Small intestine (tissue), 7 donors: Measurements from ENCODE around the gene FAM241B. TPM values are rescaled to one million over a fixed set of nuclear protein-coding genes. Genes with fewer than 3 reads are reported as not detected.
A peak's percentile ranks its signal among the peaks of the same experiment; 100 is the strongest.

Source experiments
- DNase-seq, 2 donors: peaks; one replicate each; pipeline versions ENCODE4 v3.0.0 to v3.0.0-alpha.2; 2013
- FAIRE-seq: peaks from 2 replicates; lab custom pipeline; 2012; peaks lifted over from hg19 to GRCh38; lab: Jason Lieb, UNC
- H3K27ac ChIP-seq, 3 donors: one replicate each; pipeline ENCODE4 v1.5.1; 2013; ENCODE audit warnings: low read length in 2 of 3, mild to moderate bottlenecking in 2 of 3, control low read depth in 1 of 3, inconsistent platforms in 1 of 3, low read depth in 1 of 3, moderate library complexity in 1 of 3
- H3K27me3 ChIP-seq, 3 donors: one replicate each; pipeline ENCODE4 v1.6.1; 2013; ENCODE audit warnings: low read length in 3 of 3, inconsistent platforms in 1 of 3; ENCODE audit not compliant: control insufficient read depth in 3 of 3, insufficient read depth in 3 of 3
- H3K36me3 ChIP-seq, 3 donors: one replicate each; pipeline ENCODE4 v1.6.1; 2013; ENCODE audit warnings: low read length in 3 of 3, inconsistent platforms in 1 of 3, low read depth in 1 of 3, mild to moderate bottlenecking in 1 of 3, moderate library complexity in 1 of 3; ENCODE audit not compliant: control insufficient read depth in 3 of 3, insufficient read depth in 2 of 3
- H3K4me1 ChIP-seq, 3 donors: one replicate each; pipeline ENCODE4 v1.6.1; 2013; ENCODE audit warnings: low read length in 2 of 3, inconsistent platforms in 1 of 3, low read depth in 1 of 3, mild to moderate bottlenecking in 1 of 3, moderate library complexity in 1 of 3; ENCODE audit not compliant: control insufficient read depth in 3 of 3, insufficient read depth in 2 of 3
- H3K4me3 ChIP-seq, 3 donors: one replicate each; pipeline ENCODE4 v1.5.1; 2013; ENCODE audit warnings: low read length in 3 of 3, control low read depth in 1 of 3, inconsistent platforms in 1 of 3, low read depth in 1 of 3, mild to moderate bottlenecking in 1 of 3, moderate library complexity in 1 of 3
- H3K9me3 ChIP-seq, 2 donors: one replicate each; pipeline ENCODE4 v1.6.1; 2013; ENCODE audit warnings: low read depth in 1 of 2, low read length in 1 of 2; ENCODE audit not compliant: control insufficient read depth in 2 of 2, insufficient read depth in 1 of 2
- WGBS, 3 donors: extraction: QIAGEN DNeasy Blood & Tissue Kit; methylation state at CpG; one replicate each; pipeline ENCODE4 v1.1.7; 2013; 5-methylcytosine and 5-hydroxymethylcytosine counted together
- polyA plus RNA-seq, 4 donors: library from polyadenylated mRNA; stranded (reverse) in 3 of 4; unstranded in 1 of 4; fragments of 200-250 nt in 3 of 4; fragments of 120-200 nt in 1 of 4; gene quantifications; one replicate each; pipeline versions ENCODE4 v1.2.1 to v1.2.3, GENCODE V29; 2013
- donor health status: healthy with polysubstance abuse.
- donor health status: control.
- donor health status: control.
- donor health status: Bipolar disorder and iron deficiency.
- donor health status: healthy.

The FAM241B gene
- polyA plus RNA-seq, 4 donors = 1.3 to 6.7 (median 3.0) TPM

- no peak overlapping the region for H3K27ac ChIP-seq
- DNase-seq (no peak), FAIRE-seq (no peak)
- H3K4me3 ChIP-seq = no peak overlapping the region
- H3K9me3 ChIP-seq = no peaks in the 10 kb centered on the region
- H3K27me3 ChIP-seq = peaks cover 0 to 2% (median 0%) of the 10 kb centered on the region in 3 donors
- H3K4me1 ChIP-seq = no peaks in the 10 kb centered on the region
- 79 to 94% (median 84%) methylated on average over 1 of the region's 1 CpG for WGBS, 3 donors
- no peaks in the 10 kb centered on the region for H3K36me3 ChIP-seq
Observed at GRCh38 chr10:69614130-69614529, 15.9 kb upstream of the FAM241B start.

GRCh38 chr10:69616358-69616757, 13.7 kb upstream of the FAM241B start:
- H3K27ac ChIP-seq = no peak overlapping the region
- H3K9me3 ChIP-seq = no peaks in the 10 kb centered on the region
- H3K4me3 ChIP-seq = no peak overlapping the region
- no peaks in the 10 kb centered on the region for H3K36me3 ChIP-seq
- no peak for DNase-seq
- H3K4me1 ChIP-seq = no peaks in the 10 kb centered on the region
- 72 to 75% (median 73%) methylated on average over 4 of the region's 4 CpGs for WGBS, 3 donors
- H3K27me3 ChIP-seq = peaks cover 0 to 8% (median 0%) of the 10 kb centered on the region in 3 donors
- no peak for FAIRE-seq

- FAIRE-seq = no peak
Observed at GRCh38 chr10:69618746-69619145, 11.3 kb upstream of the FAM241B start.

GRCh38 chr10:69619626-69620025, 10.4 kb upstream of the FAM241B start:
- no peak overlapping the region for H3K4me3 ChIP-seq
- 76 to 91% (median 82%) methylated on average over 7 of the region's 7 CpGs for WGBS, 3 donors
- H3K27ac ChIP-seq = no peak overlapping the region
- H3K4me1 ChIP-seq = no peaks in the 10 kb centered on the region
- no peaks in the 10 kb centered on the region for H3K36me3 ChIP-seq
- no peaks in the 10 kb centered on the region for H3K9me3 ChIP-seq
- peaks cover 0 to 6% (median 0%) of the 10 kb centered on the region in 3 donors for H3K27me3 ChIP-seq
- no peak for FAIRE-seq
- no peak for DNase-seq

More at GRCh38 chr10:69618746-69619145, 11.3 kb upstream of the FAM241B start:
- no peak for DNase-seq
- Histone ChIP-seq H3K36me3 (no peaks in the 10 kb centered on the region), H3K4me1 (no peaks in the 10 kb centered on the region), H3K27ac (no peak overlapping the region), H3K9me3 (no peaks in the 10 kb centered on the region), H3K4me3 (no peak overlapping the region), H3K27me3 (peaks cover 0 to 6% (median 0%) of the 10 kb centered on the region in 3 donors)
- 84 to 89% (median 85%) methylated on average over 2 of the region's 2 CpGs for WGBS, 3 donors

GRCh38 chr10:69620625-69621024, 9.4 kb upstream of the FAM241B start:
- Histone ChIP-seq H3K27ac (no peak overlapping the region), H3K4me3 (no peak overlapping the region), H3K4me1 (no peaks in the 10 kb centered on the region), H3K36me3 (no peaks in the 10 kb centered on the region), H3K27me3 (peaks cover 0 to 6% (median 0%) of the 10 kb centered on the region in 3 donors), H3K9me3 (no peaks in the 10 kb centered on the region)
- no peak for FAIRE-seq
- WGBS, 3 donors = 38 to 59% (median 52%) methylated on average over 5 of the region's 5 CpGs
- DNase-seq = no peak

GRCh38 chr10:69624245-69624786, 5.7 kb upstream of the FAM241B start:
- no peak for FAIRE-seq
- Histone ChIP-seq H3K4me1 (no peaks in the 10 kb centered on the region), H3K9me3 (peaks cover 0 to 3% of the 10 kb centered on the region in 2 donors), H3K4me3 (no peak overlapping the region), H3K27me3 (peaks cover 0 to 18% (median 0%) of the 10 kb centered on the region in 3 donors), H3K27ac (no peak overlapping the region), H3K36me3 (no peaks in the 10 kb centered on the region)
- no peak for DNase-seq
- 9 to 29% (median 15%) methylated on average over 2 of the region's 2 CpGs for WGBS, 3 donors

GRCh38 chr10:69626826-69627225, 3.2 kb upstream of the FAM241B start:
- FAIRE-seq = no peak
- H3K4me1 ChIP-seq = peaks cover 0 to 2% (median 2%) of the 10 kb centered on the region in 3 donors
- no peak overlapping the region for H3K27ac ChIP-seq
- H3K4me3 ChIP-seq = no peak overlapping the region
- peaks cover 0 to 3% of the 10 kb centered on the region in 2 donors for H3K9me3 ChIP-seq
- no peak for DNase-seq
- H3K36me3 ChIP-seq = no peaks in the 10 kb centered on the region
- H3K27me3 ChIP-seq = peaks cover 0 to 22% (median 0%) of the 10 kb centered on the region in 3 donors

- DNase-seq (no peak), FAIRE-seq (no peak)
- peaks cover 0 to 22% (median 0%) of the 10 kb centered on the region in 3 donors for H3K27me3 ChIP-seq
- no peak overlapping the region for H3K4me3 ChIP-seq
- H3K36me3 ChIP-seq = peaks cover 0 to 12% (median 0%) of the 10 kb centered on the region in 3 donors
- peaks cover 0 to 2% (median 2%) of the 10 kb centered on the region in 3 donors for H3K4me1 ChIP-seq
- no peak overlapping the region for H3K27ac ChIP-seq
- WGBS, 3 donors = 37 to 52% (median 50%) methylated on average over 6 of the region's 6 CpGs
- peaks cover 0 to 3% of the 10 kb centered on the region in 2 donors for H3K9me3 ChIP-seq
Observed at GRCh38 chr10:69628891-69629290, 1.2 kb upstream of the FAM241B start.

GRCh38 chr10:69629519-69629896, 539 bp upstream of the FAM241B start:
- H3K4me1 ChIP-seq = peaks cover 0 to 2% (median 2%) of the 10 kb centered on the region in 3 donors

More at GRCh38 chr10:69629519-69629896, 539 bp upstream of the FAM241B start:
- WGBS, 3 donors = 35 to 46% (median 42%) methylated on average over 2 of the region's 2 CpGs
- DNase-seq = no peak
- H3K27ac ChIP-seq = no peak overlapping the region
- peaks cover 0 to 3% of the 10 kb centered on the region in 2 donors for H3K9me3 ChIP-seq
- peaks cover 0 to 22% (median 0%) of the 10 kb centered on the region in 3 donors for H3K27me3 ChIP-seq
- no peak for FAIRE-seq
- peaks cover 0 to 13% (median 0%) of the 10 kb centered on the region in 3 donors for H3K36me3 ChIP-seq
- peak overlapping the region in 1 of 3 donors; percentile 22 for H3K4me3 ChIP-seq
